Femur (tissue), 1 donor: ENCODE measurements around the gene YOD1.

ENCODE experiments used
- DNase-seq: peaks from one replicate; pipeline ENCODE4 v3.0.0-alpha.2; 2017

The YOD1 gene

DNA sequence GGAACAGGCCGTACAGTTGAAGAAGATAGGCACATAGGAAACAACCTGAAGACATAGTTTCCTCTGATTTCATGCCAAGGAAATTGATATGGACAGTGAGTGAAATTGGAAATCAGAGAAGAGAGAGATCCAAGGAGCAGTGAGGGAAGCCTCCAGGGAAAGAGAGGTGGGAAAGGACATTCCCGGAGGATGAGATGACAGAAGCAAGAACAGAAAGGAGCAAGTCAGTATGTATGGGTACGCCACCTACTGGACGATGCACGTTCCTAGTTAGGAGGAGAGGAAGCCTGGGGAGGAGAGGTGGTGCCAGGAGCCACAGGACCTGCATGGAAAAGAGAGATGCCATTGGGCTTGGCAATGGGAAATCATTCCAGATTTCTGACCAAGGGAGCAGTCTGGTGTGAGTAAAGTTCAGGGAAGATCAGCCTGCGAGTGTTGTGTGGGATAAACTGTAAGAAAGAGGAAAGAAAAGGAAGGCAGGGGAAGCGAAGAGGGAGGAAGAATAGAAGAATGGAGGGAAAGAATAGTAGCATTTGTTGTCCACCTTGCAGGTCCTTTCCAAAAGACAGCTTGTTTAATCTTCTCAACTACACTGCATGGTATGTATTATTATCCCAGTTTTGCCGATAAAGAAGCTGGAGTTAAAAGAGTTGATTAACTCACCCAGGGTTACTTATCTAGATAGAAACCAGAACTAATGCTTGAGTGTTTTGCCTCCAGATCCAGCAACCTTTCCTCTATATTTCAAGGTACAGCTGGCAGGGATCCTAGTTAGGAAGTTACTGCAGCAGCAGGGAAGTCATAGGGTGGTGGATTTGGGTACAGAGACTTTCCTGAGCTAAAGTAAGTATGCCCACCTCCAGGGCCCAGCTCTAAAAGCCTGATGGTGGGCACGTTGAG is 45.8 kb downstream of the YOD1 start:
- DNase-seq, result no peak

DNA sequence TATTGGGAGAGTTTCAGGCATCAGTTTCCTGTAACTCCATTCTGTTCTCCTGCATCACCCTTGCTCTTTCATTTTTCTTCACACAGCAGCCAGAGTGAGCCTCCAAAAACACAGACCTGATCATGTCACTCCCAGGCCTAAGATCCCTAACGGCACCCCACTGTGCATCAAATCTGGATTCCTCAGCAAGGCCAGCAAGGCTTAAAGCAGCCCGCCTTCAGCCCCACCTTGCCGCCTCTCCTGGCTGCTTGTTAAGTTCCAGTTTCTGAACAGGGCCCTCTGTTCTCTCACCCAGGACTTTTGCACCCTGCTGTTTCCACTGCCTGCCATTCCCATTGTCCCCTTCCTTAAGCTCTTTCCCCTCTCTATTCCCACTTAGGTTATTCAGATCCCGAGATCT is 47.8 kb downstream of the YOD1 start:
- DNase-seq, result no peak

DNA sequence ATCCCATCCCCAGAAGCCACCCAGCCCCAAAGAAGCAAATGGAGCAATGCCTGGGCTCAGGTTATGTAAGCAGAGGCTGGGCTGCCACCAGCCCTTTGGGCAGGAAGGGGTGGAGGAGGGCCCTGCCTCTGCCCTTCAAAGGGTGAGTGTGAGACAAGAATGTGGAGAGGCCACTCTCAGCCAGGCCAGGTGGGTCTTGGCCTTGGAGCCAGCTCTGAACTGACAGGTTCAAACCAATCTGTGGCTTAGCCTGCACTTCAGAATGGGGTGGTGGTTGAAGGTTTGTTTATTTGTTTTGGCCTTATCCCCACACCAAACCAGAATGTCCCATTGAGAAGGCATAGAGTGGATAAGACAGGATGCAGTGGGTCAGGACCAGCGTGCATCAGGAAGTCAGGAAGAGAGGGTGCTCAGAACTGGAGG is 48.3 kb downstream of the YOD1 start:
- no peak for DNase-seq

DNA sequence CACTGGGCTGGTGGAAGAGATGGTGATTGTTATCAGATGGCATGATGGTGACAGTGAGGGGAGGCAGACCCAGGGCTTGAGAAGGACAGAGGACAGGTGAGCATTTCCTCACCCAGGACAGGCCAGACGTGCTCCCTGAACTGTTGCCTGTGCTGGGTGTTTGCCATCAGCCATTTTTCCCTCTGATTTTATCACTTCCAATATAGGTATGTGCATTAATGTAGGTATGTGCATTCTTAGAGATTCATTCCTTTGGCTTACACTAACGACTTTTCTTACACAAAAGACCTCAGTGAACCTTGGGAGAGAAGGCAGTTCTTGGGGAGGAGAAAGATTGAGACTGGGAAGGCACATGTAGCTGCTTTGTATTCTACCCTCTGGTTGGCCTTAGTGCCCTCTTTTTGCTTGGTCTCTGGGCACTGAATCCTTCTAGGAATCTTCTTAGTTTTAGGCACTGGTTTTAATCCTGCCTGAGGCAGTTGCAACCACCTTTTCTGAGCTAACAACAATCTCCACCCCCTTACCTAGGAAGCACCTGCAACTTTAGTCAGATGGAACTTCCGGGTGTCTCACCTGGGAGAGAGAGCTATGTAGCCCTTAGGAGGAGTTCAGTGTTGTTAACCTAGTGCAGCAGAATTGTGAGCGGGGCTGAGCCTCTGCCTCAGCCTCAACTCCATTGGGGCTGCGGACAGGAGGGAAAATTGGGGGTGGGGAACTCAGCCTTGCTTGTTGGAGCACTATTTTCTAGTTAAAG is 49.3 kb downstream of the YOD1 start:
- no peak for DNase-seq

DNA sequence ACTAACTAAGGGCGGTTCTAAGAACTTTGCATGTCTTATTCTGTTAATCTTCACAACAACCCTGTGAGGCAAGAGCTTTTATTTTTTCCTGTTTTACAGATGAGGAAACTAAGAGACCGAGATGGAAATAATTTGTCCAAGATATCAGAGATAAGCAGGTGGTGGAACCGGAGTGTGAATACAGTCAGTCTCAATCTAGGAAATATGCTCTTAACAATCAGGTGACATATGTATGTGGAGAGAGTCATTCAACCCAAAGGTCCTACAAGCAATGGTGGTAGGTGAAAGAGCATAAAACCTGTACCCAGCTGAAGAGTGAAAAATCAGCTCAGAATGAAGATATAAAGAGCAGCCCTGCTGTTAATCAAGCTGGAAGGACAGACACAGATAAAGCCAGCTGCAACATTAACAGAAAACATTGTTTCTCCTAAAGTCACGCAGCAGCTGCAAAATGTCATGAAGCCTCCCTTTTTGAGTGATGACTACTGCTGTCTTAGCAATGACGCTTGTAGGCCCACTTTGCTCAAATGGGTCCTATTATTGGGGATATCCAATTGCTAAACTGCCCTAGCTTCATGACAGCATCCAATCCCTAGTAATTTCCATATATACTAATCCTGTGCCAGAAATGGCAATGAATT is 50.2 kb downstream of the YOD1 start:
- DNase-seq, result no peak

DNA sequence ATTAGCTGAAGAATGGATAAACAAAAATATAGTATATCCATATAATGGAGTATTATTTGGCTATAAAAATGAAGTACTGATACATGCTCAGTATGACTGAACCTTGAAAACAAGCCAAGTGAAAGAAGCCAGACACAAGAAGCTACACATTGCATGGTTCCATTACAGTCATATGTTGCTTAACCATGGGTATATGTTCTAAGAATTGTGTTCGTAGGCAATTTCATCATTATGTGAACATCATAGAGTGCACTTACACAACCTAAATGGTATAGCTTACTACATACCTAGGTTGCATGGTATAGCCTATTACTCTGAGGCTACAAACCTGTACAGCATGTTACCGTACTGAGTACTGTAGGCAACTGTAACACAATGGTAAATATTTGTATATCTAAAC is 52.2 kb downstream of the YOD1 start:
- no peak for DNase-seq
